OCI-LY1 (cell line): ENCODE data around the gene SLC5A5.

ENCODE experiments used
- H2AFZ ChIP-seq: fragments of 200-600 bp; sonication (generic), shearing (Covaris generic); 2 replicates; pipeline ENCODE4 v1.6.0; 2014; ENCODE audit warnings: antibody characterized with exemption, mild to moderate bottlenecking, low read length
- H3F3A ChIP-seq: fragments of 200-600 bp; sonication (generic), shearing (Covaris generic); 2 replicates; pipeline ENCODE4 v1.6.0; 2014; ENCODE audit warnings: mild to moderate bottlenecking, antibody characterized with exemption, low read length, moderate library complexity; ENCODE audit not compliant: insufficient read depth
- H3K27ac ChIP-seq: fragments of 200-600 bp; sonication (generic); 2 replicates; pipeline ENCODE4 v1.5.1; 2014; ENCODE audit warnings: low read length, mixed run types, mild to moderate bottlenecking, low read depth; ENCODE audit not compliant: poor library complexity, severe bottlenecking
- H3K27me3 ChIP-seq: fragments of 200-600 bp; sonication (generic); 2 replicates; pipeline ENCODE4 v1.6.0; 2014; ENCODE audit warnings: antibody characterized with exemption, mild to moderate bottlenecking, low read length, moderate library complexity; ENCODE audit not compliant: insufficient read depth
- H3K36me3 ChIP-seq: fragments of 200-600 bp; sonication (generic); 2 replicates; pipeline ENCODE4 v1.6.1; 2014; ENCODE audit warnings: mild to moderate bottlenecking, antibody characterized with exemption, low read length, moderate library complexity, mixed read lengths; ENCODE audit not compliant: insufficient read depth
- H3K4me1 ChIP-seq: fragments of 200-600 bp; sonication (generic); 2 replicates; pipeline ENCODE4 v1.5.1; 2014; ENCODE audit warnings: mild to moderate bottlenecking, low read length, moderate library complexity; ENCODE audit not compliant: insufficient read depth, severe bottlenecking
- H3K4me2 ChIP-seq: fragments of 200-600 bp; sonication (generic), shearing (Covaris generic); 2 replicates; pipeline ENCODE4 v1.6.1; 2014; ENCODE audit warnings: low read length
- H3K4me3 ChIP-seq: fragments of 200-600 bp; sonication (generic); 2 replicates; pipeline ENCODE4 v1.5.1; 2014; ENCODE audit warnings: low read length, low read depth, mild to moderate bottlenecking, mixed read lengths; ENCODE audit not compliant: poor library complexity, severe bottlenecking
- H3K79me2 ChIP-seq: fragments of 200-600 bp; shearing (Covaris generic); 2 replicates; pipeline ENCODE4 v1.6.1; 2016; ENCODE audit warnings: mixed run types, low read length, mixed read lengths; ENCODE audit not compliant: insufficient read depth
- H3K9ac ChIP-seq: fragments of 200-600 bp; sonication (generic), shearing (Covaris generic); 2 replicates; pipeline ENCODE4 v1.6.1; 2014; ENCODE audit warnings: mild to moderate bottlenecking, low read length, mixed read lengths
- H3K9me2 ChIP-seq: fragments of 200-600 bp; sonication (generic), shearing (Covaris generic); 2 replicates; pipeline ENCODE4 v1.6.1; 2014; ENCODE audit warnings: low read depth, mild to moderate bottlenecking, low read length, mixed read lengths
- H3K9me3 ChIP-seq: fragments of 200-600 bp; shearing (Covaris generic); 2 replicates; pipeline ENCODE4 v1.6.1; 2014; ENCODE audit warnings: low read length, mixed read lengths
- H4K20me1 ChIP-seq: fragments of 200-600 bp; sonication (generic), shearing (Covaris generic); 2 replicates; pipeline ENCODE4 v1.6.0; 2016; ENCODE audit warnings: mild to moderate bottlenecking, low read length; ENCODE audit not compliant: insufficient read depth
- CTCF ChIP-seq: fragments of 200-600 bp; sonication (generic), shearing (Covaris generic); IDR thresholded peaks from 2 replicates; pipeline ENCODE4 v1.5.1; 2017; ENCODE audit warnings: mild to moderate bottlenecking, antibody characterized with exemption, low read length, moderate library complexity, mixed read lengths
- EZH2 ChIP-seq: fragments of 200-600 bp; sonication (generic), shearing (Covaris generic); IDR thresholded peaks from 2 replicates; pipeline ENCODE4 v1.8.0; 2017; ENCODE audit warnings: borderline replicate concordance, mixed run types, mild to moderate bottlenecking, antibody characterized with exemption, low read length, moderate library complexity, mixed read lengths

SLC5A5 gene

GRCh38 chr19:17866964-17867486, 4.7 kb upstream of the SLC5A5 start:
- H3K4me2 ChIP-seq: no peak overlapping the region
- TF ChIP-seq CTCF (no peak), EZH2 (no peak)
- H3K79me2 ChIP-seq: no peaks in the 10 kb centered on the region
- H3F3A ChIP-seq: 0 out of 2 replicates have a peak, but pooled peaks cover 6% of the 10 kb centered on the region
- H4K20me1 ChIP-seq: no peaks in the 10 kb centered on the region
- H3K4me1 ChIP-seq: peaks cover 5% of the 10 kb centered on the region
- peaks cover 37% of the 10 kb centered on the region for H3K36me3 ChIP-seq
- H3K27me3 ChIP-seq: no peaks in the 10 kb centered on the region; the same call in 1 of the 2 replicates
- no peak overlapping the region for H3K9ac ChIP-seq
- no peaks in the 10 kb centered on the region for H3K9me2 ChIP-seq
- H3K27ac ChIP-seq: no peak overlapping the region
- H3K4me3 ChIP-seq: no peak overlapping the region
- H2AFZ ChIP-seq: no peak overlapping the region
- H3K9me3 ChIP-seq: no peaks in the 10 kb centered on the region

- Histone ChIP-seq H3K27ac (no peak overlapping the region), H3K9me3 (no peaks in the 10 kb centered on the region), H3K27me3 (peaks cover 4% of the 10 kb centered on the region; the same call in 1 of the 2 replicates), H3K4me2 (no peak overlapping the region), H4K20me1 (no peaks in the 10 kb centered on the region), H3K79me2 (no peaks in the 10 kb centered on the region), H3F3A (0 out of 2 replicates have a peak, but pooled peaks cover 3% of the 10 kb centered on the region), H3K36me3 (peaks cover 21% of the 10 kb centered on the region), H3K9ac (no peak overlapping the region), H3K4me1 (peaks cover 3% of the 10 kb centered on the region), H3K4me3 (no peak overlapping the region), H3K9me2 (no peaks in the 10 kb centered on the region), H2AFZ (no peak overlapping the region)
- TF ChIP-seq CTCF (no peak), EZH2 (no peak)
Measured at GRCh38 chr19:17868669-17869068, 3.1 kb upstream of the SLC5A5 start.

- no peaks in the 10 kb centered on the region for H3F3A ChIP-seq
- peaks cover 6% of the 10 kb centered on the region for H3K4me1 ChIP-seq
- no peak overlapping the region for H3K9ac ChIP-seq
- no peak for TF ChIP-seq CTCF
- TF ChIP-seq EZH2: no peak
- no peak overlapping the region for H3K4me3 ChIP-seq
- H3K36me3 ChIP-seq: peaks cover 16% of the 10 kb centered on the region
- no peaks in the 10 kb centered on the region for H3K79me2 ChIP-seq
- no peak overlapping the region for H2AFZ ChIP-seq
- H4K20me1 ChIP-seq: no peaks in the 10 kb centered on the region
- no peaks in the 10 kb centered on the region for H3K9me3 ChIP-seq
- H3K9me2 ChIP-seq: no peaks in the 10 kb centered on the region
- H3K27ac ChIP-seq: no peak overlapping the region
- no peak overlapping the region for H3K4me2 ChIP-seq
- H3K27me3 ChIP-seq: peaks cover 4% of the 10 kb centered on the region; the same call in 1 of the 2 replicates
Measured at GRCh38 chr19:17869114-17869608, 2.6 kb upstream of the SLC5A5 start.
